Measurements from ENCODE around the gene TMEM201. TPM values are rescaled to one million over a fixed set of nuclear protein-coding genes. Genes with fewer than 3 reads are reported as not detected.

Gene TMEM201
- polyA plus RNA-seq, 4 donors: 14.2 to 22.9 (median 15.6) TPM

GRCh38 chr1:9577423-9577822, 11.3 kb upstream of the TMEM201 start:
- DNase-seq (ENCODE audit: low read depth in 4 of 4, low spot score in 3 of 4): no peak

GRCh38 chr1:9580942-9581341, 7.8 kb upstream of the TMEM201 start:
- no peak for DNase-seq (ENCODE audit: low read depth in 4 of 4, low spot score in 3 of 4)

GRCh38 chr1:9586147-9586766, 2.5 kb upstream of the TMEM201 start:
- DNase-seq (ENCODE audit: low read depth in 4 of 4, low spot score in 3 of 4): no peak

- DNase-seq (ENCODE audit: low read depth in 4 of 4, low spot score in 3 of 4): no peak
Observed at GRCh38 chr1:9589144-9589718, 520 bp downstream of the TMEM201 start.

- no peak for DNase-seq (ENCODE audit: low read depth in 4 of 4, low spot score in 3 of 4)
Observed at GRCh38 chr1:9589719-9590157, 1.0 kb downstream of the TMEM201 start.

- DNase-seq (ENCODE audit: low read depth in 4 of 4, low spot score in 3 of 4): no peak
Observed at GRCh38 chr1:9590201-9590600, 1.5 kb downstream of the TMEM201 start.

- DNase-seq (ENCODE audit: low read depth in 4 of 4, low spot score in 3 of 4): no peak
Observed at GRCh38 chr1:9590945-9591668, 2.4 kb downstream of the TMEM201 start.

GRCh38 chr1:9591669-9592509, 3.2 kb downstream of the TMEM201 start:
- DNase-seq (ENCODE audit: low read depth in 4 of 4, low spot score in 3 of 4): no peak

- no peak for DNase-seq (ENCODE audit: low read depth in 4 of 4, low spot score in 3 of 4)
Observed at GRCh38 chr1:9592510-9593075, 3.9 kb downstream of the TMEM201 start.

GRCh38 chr1:9593147-9593491, 4.4 kb downstream of the TMEM201 start:
- DNase-seq (ENCODE audit: low read depth in 4 of 4, low spot score in 3 of 4): no peak

GRCh38 chr1:9593492-9594465, 5.1 kb downstream of the TMEM201 start:
- peak; percentile 66 to 84 (median 76) for DNase-seq (ENCODE audit: low read depth in 4 of 4, low spot score in 3 of 4)

- DNase-seq (ENCODE audit: low read depth in 4 of 4, low spot score in 3 of 4): no peak
Observed at GRCh38 chr1:9594471-9595155, 5.9 kb downstream of the TMEM201 start.

GRCh38 chr1:9595156-9595967, 6.7 kb downstream of the TMEM201 start:
- no peak for DNase-seq (ENCODE audit: low read depth in 4 of 4, low spot score in 3 of 4)

- no peak for DNase-seq (ENCODE audit: low read depth in 4 of 4, low spot score in 3 of 4)
Observed at GRCh38 chr1:9595968-9596340, 7.2 kb downstream of the TMEM201 start.

- DNase-seq (ENCODE audit: low read depth in 4 of 4, low spot score in 3 of 4): no peak
Observed at GRCh38 chr1:9596415-9597123, 7.9 kb downstream of the TMEM201 start.

GRCh38 chr1:9597361-9598315, 8.9 kb downstream of the TMEM201 start:
- DNase-seq (ENCODE audit: low read depth in 4 of 4, low spot score in 3 of 4): no peak

GRCh38 chr1:9598316-9598700, 9.6 kb downstream of the TMEM201 start:
- no peak for DNase-seq (ENCODE audit: low read depth in 4 of 4, low spot score in 3 of 4)

All from left renal pelvis (tissue), 4 donors.